ENCODE measurements around the gene OR52E4.

The OR52E4 gene

DNA sequence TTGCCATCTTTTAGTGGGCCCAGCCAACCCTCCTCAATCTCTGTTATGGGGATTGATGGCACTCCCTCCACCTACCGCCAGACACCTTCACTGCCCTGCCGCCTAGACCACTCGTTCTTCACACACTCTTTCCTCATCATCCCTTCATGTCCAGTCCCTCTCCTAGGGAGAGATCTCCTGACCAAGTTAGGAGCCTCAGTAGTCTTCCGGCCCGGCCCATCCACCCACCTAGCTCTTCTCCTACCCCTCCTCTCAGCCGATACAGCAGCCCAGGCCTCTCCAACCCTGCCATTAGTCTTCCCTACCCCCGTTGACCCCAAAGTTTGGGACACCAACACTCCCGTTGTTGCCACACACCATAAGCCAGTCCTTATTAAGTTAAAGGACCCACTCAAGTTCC is 50.6 kb downstream of the OR52E4 start:
- H2AFZ ChIP-seq (ENCODE audit: low read length) = no peak overlapping the region
- H3K79me2 ChIP-seq (ENCODE audit: low read length) = no peaks in the 10 kb centered on the region
- no peaks in the 10 kb centered on the region for H3K27me3 ChIP-seq (replicated peaks; ENCODE audit: insufficient read depth, low read length)
- H3K4me3 ChIP-seq (ENCODE audit: low read length) = no peak overlapping the region
- H3K9me2 ChIP-seq (replicated peaks; ENCODE audit: insufficient read depth, low read length) = no peaks in the 10 kb centered on the region
- no peaks in the 10 kb centered on the region for H3K4me1 ChIP-seq (ENCODE audit: low read length)
- DNase-seq = no peak
- H4K20me1 ChIP-seq (ENCODE audit: insufficient read depth, low read length) = no peaks in the 10 kb centered on the region
- H3K9me3 ChIP-seq (replicated peaks; ENCODE audit: insufficient read depth, low read length) = no peaks in the 10 kb centered on the region
- no peaks in the 10 kb centered on the region for H3K36me3 ChIP-seq (replicated peaks; ENCODE audit: insufficient read depth, low read length)
- H3K27ac ChIP-seq (ENCODE audit: low read length) = no peak overlapping the region
- TF ChIP-seq, protein P1, sequence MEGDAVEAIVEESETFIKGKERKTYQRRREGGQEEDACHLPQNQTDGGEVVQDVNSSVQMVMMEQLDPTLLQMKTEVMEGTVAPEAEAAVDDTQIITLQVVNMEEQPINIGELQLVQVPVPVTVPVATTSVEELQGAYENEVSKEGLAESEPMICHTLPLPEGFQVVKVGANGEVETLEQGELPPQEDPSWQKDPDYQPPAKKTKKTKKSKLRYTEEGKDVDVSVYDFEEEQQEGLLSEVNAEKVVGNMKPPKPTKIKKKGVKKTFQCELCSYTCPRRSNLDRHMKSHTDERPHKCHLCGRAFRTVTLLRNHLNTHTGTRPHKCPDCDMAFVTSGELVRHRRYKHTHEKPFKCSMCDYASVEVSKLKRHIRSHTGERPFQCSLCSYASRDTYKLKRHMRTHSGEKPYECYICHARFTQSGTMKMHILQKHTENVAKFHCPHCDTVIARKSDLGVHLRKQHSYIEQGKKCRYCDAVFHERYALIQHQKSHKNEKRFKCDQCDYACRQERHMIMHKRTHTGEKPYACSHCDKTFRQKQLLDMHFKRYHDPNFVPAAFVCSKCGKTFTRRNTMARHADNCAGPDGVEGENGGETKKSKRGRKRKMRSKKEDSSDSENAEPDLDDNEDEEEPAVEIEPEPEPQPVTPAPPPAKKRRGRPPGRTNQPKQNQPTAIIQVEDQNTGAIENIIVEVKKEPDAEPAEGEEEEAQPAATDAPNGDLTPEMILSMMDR (IDR thresholded peaks at IDR 0.05; ENCODE audit: low read length) = no peak
- TF ChIP-seq EZH2phosphoT487 (IDR thresholded peaks at IDR 0.05; ENCODE audit: low read length) = no peak
- TF ChIP-seq EZH2 (optimal IDR thresholded peaks at IDR 0.05; ENCODE audit: low read depth, low read length) = no peak
- no peak overlapping the region for H3K4me2 ChIP-seq (ENCODE audit: low read depth, low read length)
- no peak overlapping the region for H3K9ac ChIP-seq (ENCODE audit: low read length)
- H3F3A ChIP-seq (ENCODE audit: insufficient read depth, low read length) = no peaks in the 10 kb centered on the region

DNA sequence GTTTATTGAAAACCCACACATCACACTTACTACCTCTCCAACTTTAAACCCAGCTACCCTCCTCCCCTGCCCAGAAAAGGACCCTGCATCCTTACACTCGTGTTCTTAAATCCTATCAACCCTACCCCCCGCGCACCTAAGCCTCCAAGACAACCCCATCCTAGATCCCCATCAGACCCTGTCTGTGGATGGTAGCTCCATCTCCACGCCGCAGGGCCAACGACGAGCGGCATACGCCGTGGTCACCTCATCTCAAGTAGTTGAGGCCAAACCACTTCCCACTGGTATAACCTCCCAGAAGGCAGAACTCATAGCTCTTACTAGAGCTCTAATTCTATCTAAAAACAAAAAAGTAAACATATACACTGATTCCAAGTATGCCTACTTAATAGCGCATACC is 52.2 kb downstream of the OR52E4 start:
- Histone ChIP-seq H3K27ac (ENCODE audit: low read length) (no peak overlapping the region), H3K4me3 (ENCODE audit: low read length) (no peak overlapping the region), H3K9ac (ENCODE audit: low read length) (no peak overlapping the region), H3K36me3 (replicated peaks; ENCODE audit: insufficient read depth, low read length) (no peaks in the 10 kb centered on the region), H3K4me2 (ENCODE audit: low read depth, low read length) (no peak overlapping the region), H3K4me1 (ENCODE audit: low read length) (no peaks in the 10 kb centered on the region), H3K27me3 (replicated peaks; ENCODE audit: insufficient read depth, low read length) (no peaks in the 10 kb centered on the region), H2AFZ (ENCODE audit: low read length) (no peak overlapping the region), H4K20me1 (ENCODE audit: insufficient read depth, low read length) (no peaks in the 10 kb centered on the region), H3K79me2 (ENCODE audit: low read length) (no peaks in the 10 kb centered on the region), H3F3A (ENCODE audit: insufficient read depth, low read length) (no peaks in the 10 kb centered on the region), H3K9me2 (replicated peaks; ENCODE audit: insufficient read depth, low read length) (no peaks in the 10 kb centered on the region), H3K9me3 (replicated peaks; ENCODE audit: insufficient read depth, low read length) (no peaks in the 10 kb centered on the region)
- DNase-seq = no peak
- TF ChIP-seq, protein P1 (IDR thresholded peaks at IDR 0.05; ENCODE audit: low read length) = no peak
- no peak for TF ChIP-seq EZH2phosphoT487 (IDR thresholded peaks at IDR 0.05; ENCODE audit: low read length)
- TF ChIP-seq EZH2 (optimal IDR thresholded peaks at IDR 0.05; ENCODE audit: low read depth, low read length) = no peak

DNA sequence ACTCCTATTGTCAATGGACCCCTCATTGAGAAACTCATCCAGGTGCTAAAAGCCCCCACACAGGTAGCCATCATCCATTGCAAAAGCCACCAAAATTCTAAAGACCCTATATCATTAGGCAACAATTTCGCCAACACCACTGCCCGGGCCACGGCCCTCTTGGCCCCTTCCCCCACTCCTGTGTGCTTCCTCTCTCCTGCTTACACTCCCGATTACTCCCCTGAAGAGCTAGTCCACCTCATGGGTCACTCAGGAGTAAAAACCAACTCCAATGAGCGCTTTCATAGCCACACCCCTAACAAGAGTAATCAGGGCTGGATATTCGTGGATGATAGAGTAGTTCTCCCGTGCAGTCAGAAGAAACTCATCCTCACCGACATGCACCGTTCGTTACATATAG is 52.7 kb downstream of the OR52E4 start:
- Histone ChIP-seq H2AFZ (ENCODE audit: low read length) (no peak overlapping the region), H4K20me1 (ENCODE audit: insufficient read depth, low read length) (no peaks in the 10 kb centered on the region), H3K27ac (ENCODE audit: low read length) (no peak overlapping the region), H3K36me3 (replicated peaks; ENCODE audit: insufficient read depth, low read length) (no peaks in the 10 kb centered on the region), H3K27me3 (replicated peaks; ENCODE audit: insufficient read depth, low read length) (no peaks in the 10 kb centered on the region), H3K4me3 (ENCODE audit: low read length) (no peak overlapping the region), H3K9me3 (replicated peaks; ENCODE audit: insufficient read depth, low read length) (no peaks in the 10 kb centered on the region), H3K4me2 (ENCODE audit: low read depth, low read length) (no peak overlapping the region), H3K4me1 (ENCODE audit: low read length) (no peaks in the 10 kb centered on the region), H3K79me2 (ENCODE audit: low read length) (no peaks in the 10 kb centered on the region), H3K9me2 (replicated peaks; ENCODE audit: insufficient read depth, low read length) (no peaks in the 10 kb centered on the region), H3K9ac (ENCODE audit: low read length) (no peak overlapping the region), H3F3A (ENCODE audit: insufficient read depth, low read length) (no peaks in the 10 kb centered on the region)
- TF ChIP-seq, protein P1 (IDR thresholded peaks at IDR 0.05; ENCODE audit: low read length) = no peak
- TF ChIP-seq EZH2 (optimal IDR thresholded peaks at IDR 0.05; ENCODE audit: low read depth, low read length) (no peak), EZH2phosphoT487 (IDR thresholded peaks at IDR 0.05; ENCODE audit: low read length) (no peak)
- DNase-seq = no peak
